Suprapubic skin (tissue), 4 donors: ENCODE measurements around the gene CEP112. TPM values are rescaled to one million over a fixed set of nuclear protein-coding genes. Genes with fewer than 3 reads are reported as not detected.

ENCODE experiments used
- DNase-seq, 2 donors: peaks; one replicate each; pipeline ENCODE4 v3.0.0-alpha.2; 2019; ENCODE audit warnings: low spot score in 2 of 2
- H3K27ac ChIP-seq: fragments of 200-600 bp; sonication (generic); one replicate; pipeline ENCODE4 v1.5.1; 2019
- H3K27me3 ChIP-seq: fragments of 200-600 bp; sonication (generic); one replicate; pipeline ENCODE4 v1.5.1; 2019
- H3K36me3 ChIP-seq: fragments of 200-600 bp; sonication (generic); one replicate; pipeline ENCODE4 v1.5.1; 2019
- H3K4me1 ChIP-seq: fragments of 200-600 bp; sonication (generic); one replicate; pipeline ENCODE4 v1.5.1; 2019
- H3K4me3 ChIP-seq: fragments of 200-600 bp; sonication (generic); one replicate; pipeline ENCODE4 v1.5.1; 2019; ENCODE audit warnings: mild to moderate bottlenecking
- H3K9me3 ChIP-seq: fragments of 200-600 bp; sonication (generic); one replicate; pipeline ENCODE4 v1.5.1; 2019
- EP300 ChIP-seq: sonication (generic); formaldehyde crosslinking; IDR thresholded peaks from one replicate; pipeline ENCODE4 v1.6.1; 2017; ENCODE audit warnings: antibody characterized with exemption
- POLR2A ChIP-seq, 2 donors: fragments of 450-650 bp; IDR thresholded peaks; one replicate each; pipeline ENCODE4 v1.6.1; 2017; ENCODE audit warnings: antibody characterized with exemption in 2 of 2, mild to moderate bottlenecking in 2 of 2, moderate library complexity in 2 of 2
- POLR2AphosphoS5 ChIP-seq, 3 donors: sonication (generic); formaldehyde crosslinking; IDR thresholded peaks; one replicate each; pipeline ENCODE4 v1.6.1; 2017; ENCODE audit warnings: antibody characterized with exemption in 3 of 3
- WGBS: methylation state at CpG from one replicate; pipeline ENCODE4 v1.1.5; 2018; 5-methylcytosine and 5-hydroxymethylcytosine counted together
- total RNA-seq, 4 donors: library from RNA; depleted of rRNA; stranded (reverse); fragments of >200 nt; gene quantifications; one replicate each; pipeline ENCODE4 v1.1.0, GENCODE V29; 2016
- TF ChIP-seq, protein P1 (sequence below), 2 donors: fragments of 200-600 bp in 1 of 2; fragments of 450-650 bp in 1 of 2; sonication (generic) in 1 of 2; IDR thresholded peaks; one replicate each; pipeline ENCODE4 v1.5.1; 2016 to 2019; ENCODE audit warnings: antibody characterized with exemption in 2 of 2, mild to moderate bottlenecking in 1 of 2, moderate library complexity in 1 of 2

CEP112 gene
- total RNA-seq, 4 donors from 2014 or later: 0.68 to 14.1 (median 6.6) TPM

DNA sequence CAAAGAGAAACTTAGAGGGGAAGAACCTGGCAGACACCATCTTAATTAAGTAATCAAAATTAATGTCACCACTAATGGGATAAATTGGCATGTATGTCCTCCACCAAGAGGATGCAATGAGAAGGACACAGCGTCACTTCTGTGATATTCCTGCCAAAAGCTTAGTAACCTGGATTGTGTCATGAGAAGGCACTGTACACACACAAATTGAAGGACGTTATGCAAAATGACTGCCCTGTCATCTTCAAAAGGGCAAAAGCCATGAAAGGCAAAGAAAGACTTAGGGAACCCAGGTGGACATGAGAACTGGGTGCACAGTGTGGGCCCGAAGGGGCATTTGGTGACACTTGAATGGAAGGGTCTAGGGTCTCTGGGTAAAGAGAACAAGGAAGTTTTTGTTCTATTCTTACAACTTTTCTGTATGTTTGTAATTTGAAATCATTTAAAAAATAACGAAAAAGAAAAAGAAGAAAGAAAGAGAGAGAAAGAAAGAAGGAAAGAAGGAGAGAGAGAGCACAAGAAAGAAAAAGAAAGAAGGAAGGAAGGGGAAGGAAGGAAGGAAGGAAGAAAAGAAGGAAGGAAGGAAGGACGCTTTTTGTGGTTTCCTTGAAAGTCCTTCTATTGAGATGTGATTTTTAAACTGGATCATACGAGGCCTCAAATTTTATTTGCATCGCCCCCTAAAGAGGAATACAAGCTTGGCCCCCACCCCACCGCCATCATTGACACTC is 41.3 kb upstream of the CEP112 start:
- Histone ChIP-seq H3K27me3 (no peaks in the 10 kb centered on the region), H3K36me3 (no peaks in the 10 kb centered on the region), H3K27ac (no peak overlapping the region), H3K4me1 (no peaks in the 10 kb centered on the region), H3K9me3 (no peaks in the 10 kb centered on the region), H3K4me3 (no peak overlapping the region)
- 73% methylated on average over 8 of the region's 8 CpGs for WGBS
- TF ChIP-seq POLR2A (IDR thresholded peaks at IDR 0.05) (no peak), EP300 (no peak)
- no peak for DNase-seq

DNA sequence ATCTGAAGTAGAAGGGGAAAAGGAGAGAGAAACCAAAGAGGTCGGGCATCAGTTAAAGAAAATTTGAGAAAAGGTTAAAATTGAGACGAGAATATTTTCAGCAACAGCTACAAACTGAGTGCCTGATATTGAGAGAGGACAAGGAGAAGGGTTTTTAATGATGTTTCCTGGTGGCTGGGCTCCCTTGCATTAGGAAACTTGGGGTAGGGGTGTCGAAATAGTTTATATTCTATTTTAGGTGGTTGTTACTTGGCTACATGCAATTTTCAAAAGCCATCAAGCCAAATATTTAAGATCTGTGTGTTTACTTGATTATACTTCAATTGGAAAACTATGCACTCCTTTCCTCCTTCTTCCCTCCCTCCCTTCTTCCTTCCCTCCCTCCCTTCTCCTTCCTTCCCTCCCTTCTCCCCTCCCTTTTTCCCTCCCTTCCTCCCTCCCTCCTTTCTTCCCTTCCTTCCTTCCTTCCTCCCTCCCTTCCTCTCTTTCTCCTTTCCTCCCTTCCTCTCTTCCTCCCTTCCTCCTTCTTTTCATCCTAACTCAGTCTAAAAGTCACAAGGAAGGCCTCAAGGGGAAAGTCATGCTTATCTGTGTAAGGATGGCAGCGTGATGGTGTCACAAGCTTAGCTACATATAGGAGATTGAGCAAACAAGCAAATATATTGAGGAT is 39.1 kb upstream of the CEP112 start:
- WGBS: 78% methylated on average over 4 of the region's 4 CpGs
- Histone ChIP-seq H3K4me3 (no peak overlapping the region), H3K27ac (no peak overlapping the region), H3K36me3 (no peaks in the 10 kb centered on the region), H3K9me3 (no peaks in the 10 kb centered on the region), H3K4me1 (no peaks in the 10 kb centered on the region), H3K27me3 (no peaks in the 10 kb centered on the region)
- no peak for TF ChIP-seq EP300
- no peak for DNase-seq

GRCh38 chr17:66229783-66230538 is 38.0 kb upstream of the CEP112 start:
- 75% methylated on average over 4 of the region's 4 CpGs for WGBS
- Histone ChIP-seq H3K36me3 (no peaks in the 10 kb centered on the region), H3K4me1 (no peaks in the 10 kb centered on the region), H3K27me3 (peaks cover 6% of the 10 kb centered on the region), H3K27ac (no peak overlapping the region), H3K4me3 (no peak overlapping the region), H3K9me3 (no peaks in the 10 kb centered on the region)
- DNase-seq: no peak
- TF ChIP-seq POLR2A (IDR thresholded peaks at IDR 0.05) (no peak), EP300 (no peak), POLR2AphosphoS5 (IDR thresholded peaks at IDR 0.05) (no peak)
- TF ChIP-seq, protein P1, sequence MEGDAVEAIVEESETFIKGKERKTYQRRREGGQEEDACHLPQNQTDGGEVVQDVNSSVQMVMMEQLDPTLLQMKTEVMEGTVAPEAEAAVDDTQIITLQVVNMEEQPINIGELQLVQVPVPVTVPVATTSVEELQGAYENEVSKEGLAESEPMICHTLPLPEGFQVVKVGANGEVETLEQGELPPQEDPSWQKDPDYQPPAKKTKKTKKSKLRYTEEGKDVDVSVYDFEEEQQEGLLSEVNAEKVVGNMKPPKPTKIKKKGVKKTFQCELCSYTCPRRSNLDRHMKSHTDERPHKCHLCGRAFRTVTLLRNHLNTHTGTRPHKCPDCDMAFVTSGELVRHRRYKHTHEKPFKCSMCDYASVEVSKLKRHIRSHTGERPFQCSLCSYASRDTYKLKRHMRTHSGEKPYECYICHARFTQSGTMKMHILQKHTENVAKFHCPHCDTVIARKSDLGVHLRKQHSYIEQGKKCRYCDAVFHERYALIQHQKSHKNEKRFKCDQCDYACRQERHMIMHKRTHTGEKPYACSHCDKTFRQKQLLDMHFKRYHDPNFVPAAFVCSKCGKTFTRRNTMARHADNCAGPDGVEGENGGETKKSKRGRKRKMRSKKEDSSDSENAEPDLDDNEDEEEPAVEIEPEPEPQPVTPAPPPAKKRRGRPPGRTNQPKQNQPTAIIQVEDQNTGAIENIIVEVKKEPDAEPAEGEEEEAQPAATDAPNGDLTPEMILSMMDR (IDR thresholded peaks at IDR 0.05): no peak

DNA sequence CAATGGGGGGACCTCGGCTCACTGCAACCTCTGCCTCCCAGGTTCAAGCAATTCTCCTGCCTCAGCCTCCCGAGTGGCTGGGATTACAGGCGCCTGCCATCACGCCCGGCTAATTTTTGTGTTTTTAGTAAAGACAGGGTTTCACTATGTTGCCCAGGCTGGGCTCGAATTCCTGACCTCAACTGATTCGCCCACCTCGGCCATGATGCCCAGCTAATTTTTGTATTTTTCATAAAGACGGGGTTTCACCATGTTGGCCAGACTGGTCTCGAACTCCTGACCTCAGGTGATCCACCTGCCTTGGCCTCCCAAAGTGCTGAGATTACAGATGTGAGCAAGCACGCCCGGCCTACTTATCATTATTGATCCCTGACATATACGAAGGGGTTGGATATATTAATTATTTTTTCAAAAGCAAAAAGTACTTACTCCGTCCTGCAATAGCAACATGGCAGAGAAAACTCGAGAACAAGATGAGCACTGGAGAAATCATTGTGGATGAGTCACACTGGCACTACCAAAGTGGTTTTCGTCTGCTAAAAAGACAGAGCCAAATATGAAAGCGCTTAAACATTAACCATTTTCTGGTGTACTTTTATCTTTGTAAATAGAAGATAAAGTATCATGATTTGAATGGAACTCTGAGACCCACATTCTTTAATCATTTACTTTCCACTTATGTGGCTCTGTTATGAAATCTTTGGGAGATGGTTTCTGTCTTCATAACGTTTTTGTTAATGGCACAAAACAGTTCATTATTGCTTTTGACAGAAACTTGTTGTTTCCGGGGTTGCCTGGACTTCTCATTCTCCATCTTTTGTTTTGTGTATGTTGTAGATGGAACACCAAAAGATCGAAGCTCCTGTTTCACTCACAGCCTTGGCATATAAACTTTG is 37.2 kb upstream of the CEP112 start, which contains the start of gene APOH:
TSS of gene APOH (minus strand) at position 529 of the 896 bp plus-strand sequence. CDS start at position 493, 36 bp downstream.
- no peak within 1 kb of the TSS for H3K27ac ChIP-seq
- no peak within 1 kb of the TSS for H3K4me3 ChIP-seq
- 91% methylated on average over 20 of the region's 20 CpGs for WGBS

DNA sequence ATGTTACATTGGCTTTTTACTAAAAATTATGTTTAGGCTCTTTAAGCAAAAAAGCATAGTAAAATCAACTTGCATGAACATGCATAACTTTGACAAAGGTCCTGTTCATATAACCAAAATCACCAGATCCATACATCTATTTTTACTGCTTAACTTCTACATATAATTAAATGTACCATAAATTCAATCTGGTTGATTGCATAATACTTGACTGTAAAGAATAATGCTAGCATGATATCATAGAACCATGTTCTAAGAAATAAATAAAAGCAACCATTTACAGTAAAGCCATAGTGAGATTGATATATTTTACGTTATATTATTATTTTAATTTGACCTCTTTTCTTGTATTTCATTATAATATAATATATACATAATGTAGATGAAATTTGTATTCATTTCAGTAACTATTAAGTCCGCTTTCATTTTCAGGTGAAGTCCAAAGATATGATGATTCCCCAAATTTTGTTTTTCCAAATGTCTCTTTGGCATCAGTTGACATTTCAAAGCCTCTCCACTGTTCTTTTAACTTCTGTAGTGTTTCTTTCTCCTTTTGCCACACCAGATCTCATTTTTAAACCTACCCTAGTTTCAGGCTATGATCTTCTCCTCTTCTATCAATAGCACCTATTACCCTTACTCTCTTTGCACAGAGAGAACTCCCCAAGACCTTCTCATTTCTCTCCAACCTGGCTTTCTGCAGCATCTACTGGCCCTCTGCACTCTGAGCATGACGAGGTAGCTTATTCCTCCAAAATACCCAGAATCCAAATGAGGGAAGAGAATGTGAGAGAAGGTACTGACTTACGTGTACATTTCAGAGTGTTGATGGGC is 35.5 kb upstream of the CEP112 start:
- no peak for DNase-seq
- no peak overlapping the region for H3K4me3 ChIP-seq
- H3K27ac ChIP-seq: no peak overlapping the region
- WGBS: 90% methylated on average over 4 of the region's 4 CpGs
- H3K27me3 ChIP-seq: peaks cover 6% of the 10 kb centered on the region
- H3K4me1 ChIP-seq: no peaks in the 10 kb centered on the region
- TF ChIP-seq, protein P1 (IDR thresholded peaks at IDR 0.05): no peak
- TF ChIP-seq POLR2AphosphoS5 (IDR thresholded peaks at IDR 0.05): no peak
- TF ChIP-seq POLR2A (IDR thresholded peaks at IDR 0.05): no peak
- no peak for TF ChIP-seq EP300
- no peaks in the 10 kb centered on the region for H3K36me3 ChIP-seq
- H3K9me3 ChIP-seq: no peaks in the 10 kb centered on the region

More for the DNA sequence above, 37.2 kb upstream of the CEP112 start, which contains the start of gene APOH:
- Histone ChIP-seq H3K9me3 (no peaks in the 10 kb centered on the region), H3K27me3 (peaks cover 6% of the 10 kb centered on the region), H3K4me1 (no peaks in the 10 kb centered on the region), H3K36me3 (no peaks in the 10 kb centered on the region)
- no peak for DNase-seq
- no peak for TF ChIP-seq POLR2A (IDR thresholded peaks at IDR 0.05)
- TF ChIP-seq POLR2AphosphoS5 (IDR thresholded peaks at IDR 0.05): no peak
- no peak for TF ChIP-seq EP300
- TF ChIP-seq, protein P1 (IDR thresholded peaks at IDR 0.05): no peak
